GM18861 (cell line): Measurements from ENCODE around the gene HDLBP.

Source experiments
- ATAC-seq: cut with Tn5 transposase; IDR thresholded peaks from one replicate; pipeline ENCODE4 v1.9.1; 2021; ENCODE audit not compliant: unreplicated experiment

Gene HDLBP, protein sequence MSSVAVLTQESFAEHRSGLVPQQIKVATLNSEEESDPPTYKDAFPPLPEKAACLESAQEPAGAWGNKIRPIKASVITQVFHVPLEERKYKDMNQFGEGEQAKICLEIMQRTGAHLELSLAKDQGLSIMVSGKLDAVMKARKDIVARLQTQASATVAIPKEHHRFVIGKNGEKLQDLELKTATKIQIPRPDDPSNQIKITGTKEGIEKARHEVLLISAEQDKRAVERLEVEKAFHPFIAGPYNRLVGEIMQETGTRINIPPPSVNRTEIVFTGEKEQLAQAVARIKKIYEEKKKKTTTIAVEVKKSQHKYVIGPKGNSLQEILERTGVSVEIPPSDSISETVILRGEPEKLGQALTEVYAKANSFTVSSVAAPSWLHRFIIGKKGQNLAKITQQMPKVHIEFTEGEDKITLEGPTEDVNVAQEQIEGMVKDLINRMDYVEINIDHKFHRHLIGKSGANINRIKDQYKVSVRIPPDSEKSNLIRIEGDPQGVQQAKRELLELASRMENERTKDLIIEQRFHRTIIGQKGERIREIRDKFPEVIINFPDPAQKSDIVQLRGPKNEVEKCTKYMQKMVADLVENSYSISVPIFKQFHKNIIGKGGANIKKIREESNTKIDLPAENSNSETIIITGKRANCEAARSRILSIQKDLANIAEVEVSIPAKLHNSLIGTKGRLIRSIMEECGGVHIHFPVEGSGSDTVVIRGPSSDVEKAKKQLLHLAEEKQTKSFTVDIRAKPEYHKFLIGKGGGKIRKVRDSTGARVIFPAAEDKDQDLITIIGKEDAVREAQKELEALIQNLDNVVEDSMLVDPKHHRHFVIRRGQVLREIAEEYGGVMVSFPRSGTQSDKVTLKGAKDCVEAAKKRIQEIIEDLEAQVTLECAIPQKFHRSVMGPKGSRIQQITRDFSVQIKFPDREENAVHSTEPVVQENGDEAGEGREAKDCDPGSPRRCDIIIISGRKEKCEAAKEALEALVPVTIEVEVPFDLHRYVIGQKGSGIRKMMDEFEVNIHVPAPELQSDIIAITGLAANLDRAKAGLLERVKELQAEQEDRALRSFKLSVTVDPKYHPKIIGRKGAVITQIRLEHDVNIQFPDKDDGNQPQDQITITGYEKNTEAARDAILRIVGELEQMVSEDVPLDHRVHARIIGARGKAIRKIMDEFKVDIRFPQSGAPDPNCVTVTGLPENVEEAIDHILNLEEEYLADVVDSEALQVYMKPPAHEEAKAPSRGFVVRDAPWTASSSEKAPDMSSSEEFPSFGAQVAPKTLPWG (N-terminal part only)

GRCh38 chr2:241315093-241315878, at the start of gene HDLBP:
TSS of gene HDLBP (minus strand) at chr2:241315672. CDS start at chr2:241266869, 48,803 bp downstream.
- peak; percentile 61 for ATAC-seq

GRCh38 chr2:241364781-241365180, 49.3 kb upstream of the HDLBP start:
- no peak for ATAC-seq

DNA sequence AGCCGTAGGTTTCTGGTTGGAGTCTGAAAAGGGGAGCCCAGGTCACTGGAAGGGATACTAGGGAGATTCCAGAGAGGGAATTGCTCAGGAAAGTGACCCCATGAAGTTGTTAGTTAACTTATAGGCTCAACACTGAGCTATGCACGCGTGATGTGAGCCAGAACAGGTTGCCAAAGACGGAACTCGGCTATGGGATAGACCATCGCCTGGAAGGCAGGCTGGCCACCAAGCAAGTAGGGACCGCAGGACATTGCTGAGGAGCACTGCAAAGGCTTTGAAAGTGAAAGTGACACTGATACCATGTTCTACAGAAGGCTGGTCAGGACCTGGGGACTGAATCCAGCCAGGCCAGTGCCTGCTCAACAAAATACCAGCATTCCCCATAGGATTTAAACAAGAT, 48.0 kb upstream of the HDLBP start:
- no peak for ATAC-seq

DNA sequence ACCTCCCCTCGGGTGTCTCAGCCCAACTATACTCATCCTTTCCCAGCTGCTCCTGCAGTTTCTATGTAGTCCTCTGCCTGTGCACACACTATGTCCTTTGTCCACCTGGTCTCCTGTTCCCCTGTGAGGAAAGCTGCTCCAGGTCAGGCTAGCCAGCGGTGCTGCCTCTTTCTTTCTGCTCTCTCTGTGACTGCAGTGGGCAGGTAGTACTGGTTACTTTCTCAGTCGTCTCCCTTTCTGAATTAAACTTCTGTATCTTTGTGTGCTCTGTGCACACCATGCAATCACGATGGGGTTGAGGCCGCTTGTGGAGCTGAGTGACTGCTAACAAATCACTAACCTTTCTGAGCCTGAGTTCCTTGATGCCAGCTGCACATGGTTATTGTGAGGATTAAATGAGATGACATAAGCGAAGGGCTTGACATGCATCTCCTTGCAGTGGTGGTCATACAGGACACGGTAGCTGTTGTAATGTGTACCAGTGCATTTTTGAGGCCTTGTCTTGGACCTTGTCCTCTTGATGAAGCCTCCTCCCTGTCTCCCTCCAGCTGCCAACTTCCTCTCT, 44.1 kb upstream of the HDLBP start:
- no peak for ATAC-seq

DNA sequence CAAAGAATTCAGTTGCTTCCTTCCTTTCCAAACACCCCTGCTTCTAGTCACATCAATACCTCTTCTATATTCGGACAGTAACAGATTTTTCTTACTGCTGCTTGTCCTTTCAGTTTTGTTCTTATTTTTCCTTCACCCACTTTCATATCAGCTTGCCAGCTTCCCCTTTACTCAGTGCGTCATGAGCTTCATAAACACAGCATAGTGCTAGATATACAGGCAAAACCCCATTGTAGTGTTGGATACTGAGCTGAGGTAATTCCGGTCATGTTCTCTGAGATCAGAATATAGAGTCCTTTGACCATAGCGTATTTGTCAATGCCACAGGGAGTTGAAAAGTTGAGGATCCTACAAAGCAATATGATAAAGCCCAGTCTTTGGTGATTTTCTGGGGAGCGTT, 43.0 kb upstream of the HDLBP start:
- ATAC-seq, result peak; percentile 46

GRCh38 chr2:241357531-241357930, 42.1 kb upstream of the HDLBP start:
- no peak for ATAC-seq

GRCh38 chr2:241356871-241357260, 41.4 kb upstream of the HDLBP start:
- ATAC-seq, result no peak

GRCh38 chr2:241355983-241356870, 40.8 kb upstream of the HDLBP start, which contains the start of gene FARP2:
TSS of gene FARP2 (plus strand) at chr2:241356285. CDS start at chr2:241373108, 16,823 bp downstream.
- ATAC-seq, result peak; percentile 67

- no peak for ATAC-seq
Measured at GRCh38 chr2:241354668-241355658, 39.5 kb upstream of the HDLBP start.

DNA sequence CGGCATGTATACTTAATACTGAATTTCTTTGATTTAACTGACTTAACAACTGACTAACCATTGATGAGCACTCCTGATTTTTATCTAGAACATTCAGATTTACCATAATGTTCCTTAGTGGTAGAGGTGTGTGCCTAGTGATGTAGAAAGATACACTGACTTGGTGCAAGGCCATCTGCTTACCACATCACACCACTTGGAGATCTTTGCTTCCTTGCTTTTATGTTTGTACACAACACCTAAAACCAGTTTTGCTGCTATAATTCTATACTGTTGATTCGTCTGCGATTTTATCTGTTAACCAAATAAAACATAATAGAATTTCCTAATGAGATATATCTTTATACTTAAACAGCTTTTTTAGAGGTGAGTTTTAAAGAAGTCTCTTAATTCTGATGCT, 36.8 kb upstream of the HDLBP start:
- no peak for ATAC-seq

GRCh38 chr2:241351640-241352031, 36.2 kb upstream of the HDLBP start:
- ATAC-seq, result no peak

- no peak for ATAC-seq
Measured at GRCh38 chr2:241350878-241351639, 35.6 kb upstream of the HDLBP start.

- ATAC-seq, result no peak
Measured at GRCh38 chr2:241350530-241350877, 35.0 kb upstream of the HDLBP start.

- no peak for ATAC-seq
Measured at GRCh38 chr2:241349941-241350340, 34.5 kb upstream of the HDLBP start.

DNA sequence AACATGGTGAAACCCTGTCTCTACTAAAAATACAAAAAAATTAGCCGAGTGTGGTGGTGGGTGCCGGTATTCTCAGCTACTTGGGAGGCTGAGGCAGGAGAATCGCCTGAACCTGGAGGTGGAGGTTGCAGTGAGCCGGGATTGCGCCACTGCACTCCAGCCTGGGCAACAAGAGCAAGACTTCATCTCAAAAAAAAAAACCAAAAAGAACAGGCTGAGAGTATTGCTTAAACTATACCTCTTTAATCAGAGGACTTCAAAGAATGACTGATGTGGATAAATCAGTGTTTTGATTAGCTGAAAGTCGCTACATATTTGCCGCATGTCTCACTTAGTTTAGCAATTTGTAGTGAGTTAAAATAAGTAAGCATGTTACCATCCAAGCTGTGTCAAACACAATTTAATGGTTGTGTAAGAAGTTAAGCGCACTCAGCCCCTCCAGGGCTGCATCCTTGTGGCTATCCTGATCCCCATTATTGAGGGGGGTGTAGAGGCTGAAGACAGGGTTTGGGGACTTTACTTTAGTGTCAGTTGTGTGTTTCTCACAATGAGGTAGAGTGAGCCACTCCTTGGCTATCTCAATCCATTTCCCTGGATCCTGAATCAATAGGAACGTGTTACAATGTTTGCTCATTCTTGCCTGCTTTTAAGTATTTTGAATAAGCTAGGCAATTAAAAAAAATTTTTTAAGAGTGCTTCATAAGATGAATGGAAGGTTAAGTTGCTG, 29.6 kb upstream of the HDLBP start:
- no peak for ATAC-seq

DNA sequence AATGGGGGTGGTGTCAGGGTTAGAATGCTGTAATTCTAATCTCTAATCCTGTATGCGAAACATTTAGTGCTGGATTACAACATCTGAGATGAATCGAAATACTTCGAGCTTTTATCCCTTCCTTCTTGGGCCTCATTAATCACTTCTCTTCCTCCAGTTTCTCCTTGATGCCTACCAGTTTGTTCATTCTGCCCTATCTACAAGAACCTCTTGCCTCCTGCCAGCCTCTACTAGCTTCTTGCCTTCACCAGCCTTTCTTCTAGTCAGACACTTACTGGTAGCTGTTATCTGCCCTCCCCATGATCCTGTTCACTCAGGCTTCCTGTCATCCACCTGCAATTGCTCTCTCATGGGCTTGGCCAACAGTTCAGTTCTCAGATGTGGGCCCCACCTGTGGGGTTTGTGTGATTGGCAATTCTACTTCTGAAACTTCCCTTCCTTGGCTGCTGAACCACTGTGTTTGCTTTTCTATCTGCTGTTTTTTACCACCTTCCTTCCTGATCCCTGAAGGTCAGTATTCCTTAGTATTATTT, 25.2 kb upstream of the HDLBP start:
- ATAC-seq, result no peak
